ENCODE results near the gene ASMT. TPM values are rescaled to one million over a fixed set of nuclear protein-coding genes. Genes with fewer than 3 reads are reported as not detected.
A peak's percentile ranks its signal among the peaks of the same experiment; 100 is the strongest.
"Not testable (repeated sequence)": the region's sequence is repeated elsewhere in the genome, so short reads cannot be mapped to it uniquely, and the experiment has no call there.

Gene ASMT
- total and polyA plus RNA-seq, 4 donors, result 0.26 TPM; not detected in 3

- H3K9ac ChIP-seq (ENCODE audit: low read depth in 1 of 2, low read length in 2 of 2); H3K4me1 ChIP-seq (ENCODE audit: control insufficient read depth in 4 of 4, insufficient read depth in 4 of 4, low read length in 3 of 4); H3K27ac ChIP-seq (ENCODE audit: low read depth in 1 of 2, low read length in 2 of 2); H3K9me3 ChIP-seq (ENCODE audit: control insufficient read depth in 4 of 4, low read length in 3 of 4); H3K27me3 ChIP-seq (ENCODE audit: control insufficient read depth in 4 of 4, insufficient read depth in 4 of 4, low read length in 3 of 4); DNase-seq (ENCODE audit: low spot score); H3K36me3 ChIP-seq (ENCODE audit: control insufficient read depth in 4 of 4, insufficient read depth in 3 of 4, low read depth in 1 of 4, low read length in 3 of 4); H3K4me3 ChIP-seq (ENCODE audit: low read depth in 1 of 3, low read length in 3 of 3): not testable (repeated sequence)
- TF ChIP-seq RAD21 (IDR thresholded peaks at IDR 0.05), result peak; percentile 66 to 79
- TF ChIP-seq, protein P1, sequence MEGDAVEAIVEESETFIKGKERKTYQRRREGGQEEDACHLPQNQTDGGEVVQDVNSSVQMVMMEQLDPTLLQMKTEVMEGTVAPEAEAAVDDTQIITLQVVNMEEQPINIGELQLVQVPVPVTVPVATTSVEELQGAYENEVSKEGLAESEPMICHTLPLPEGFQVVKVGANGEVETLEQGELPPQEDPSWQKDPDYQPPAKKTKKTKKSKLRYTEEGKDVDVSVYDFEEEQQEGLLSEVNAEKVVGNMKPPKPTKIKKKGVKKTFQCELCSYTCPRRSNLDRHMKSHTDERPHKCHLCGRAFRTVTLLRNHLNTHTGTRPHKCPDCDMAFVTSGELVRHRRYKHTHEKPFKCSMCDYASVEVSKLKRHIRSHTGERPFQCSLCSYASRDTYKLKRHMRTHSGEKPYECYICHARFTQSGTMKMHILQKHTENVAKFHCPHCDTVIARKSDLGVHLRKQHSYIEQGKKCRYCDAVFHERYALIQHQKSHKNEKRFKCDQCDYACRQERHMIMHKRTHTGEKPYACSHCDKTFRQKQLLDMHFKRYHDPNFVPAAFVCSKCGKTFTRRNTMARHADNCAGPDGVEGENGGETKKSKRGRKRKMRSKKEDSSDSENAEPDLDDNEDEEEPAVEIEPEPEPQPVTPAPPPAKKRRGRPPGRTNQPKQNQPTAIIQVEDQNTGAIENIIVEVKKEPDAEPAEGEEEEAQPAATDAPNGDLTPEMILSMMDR (IDR thresholded peaks at IDR 0.05; ENCODE audit: low read depth, low read length, missing input control), result peak; percentile 75
- WGBS, result 60% methylated on average over 25 of the region's 25 CpGs
These were observed 37.4 kb downstream of the ASMT start for GRCh38 chrX:1652011-1652811.

GRCh38 chrX:1656379-1656778, 41.5 kb downstream of the ASMT start:
- Histone ChIP-seq H3K27ac (ENCODE audit: low read depth in 1 of 2, low read length in 2 of 2) (no peak overlapping the region), H3K4me3 (ENCODE audit: low read depth in 1 of 3, low read length in 3 of 3) (no peak overlapping the region), H3K9me3 (ENCODE audit: control insufficient read depth in 4 of 4, low read length in 3 of 4) (no peaks in the 10 kb centered on the region), H3K4me1 (ENCODE audit: control insufficient read depth in 4 of 4, insufficient read depth in 4 of 4, low read length in 3 of 4) (no peaks in the 10 kb centered on the region), H3K36me3 (ENCODE audit: control insufficient read depth in 4 of 4, insufficient read depth in 3 of 4, low read depth in 1 of 4, low read length in 3 of 4) (no peaks in the 10 kb centered on the region), H3K27me3 (ENCODE audit: control insufficient read depth in 4 of 4, insufficient read depth in 4 of 4, low read length in 3 of 4) (no peaks in the 10 kb centered on the region), H3K9ac (ENCODE audit: low read depth in 1 of 2, low read length in 2 of 2) (no peak overlapping the region)
- TF ChIP-seq REST (IDR thresholded peaks at IDR 0.05), result no peak
- no peak for TF ChIP-seq FOXA2 (IDR thresholded peaks at IDR 0.05)
- TF ChIP-seq EGR1 (IDR thresholded peaks at IDR 0.05; ENCODE audit: low read depth in 2 of 2), result no peak
- no peak for DNase-seq (ENCODE audit: low spot score)
- WGBS, result 71% methylated on average over 14 of the region's 14 CpGs

GRCh38 chrX:1657367-1658070, 42.7 kb downstream of the ASMT start:
- Histone ChIP-seq H3K9ac (ENCODE audit: low read depth in 1 of 2, low read length in 2 of 2) (no peak overlapping the region), H3K4me3 (ENCODE audit: low read depth in 1 of 3, low read length in 3 of 3) (no peak overlapping the region), H3K4me1 (ENCODE audit: control insufficient read depth in 4 of 4, insufficient read depth in 4 of 4, low read length in 3 of 4) (no peaks in the 10 kb centered on the region), H3K27ac (ENCODE audit: low read depth in 1 of 2, low read length in 2 of 2) (no peak overlapping the region), H3K27me3 (ENCODE audit: control insufficient read depth in 4 of 4, insufficient read depth in 4 of 4, low read length in 3 of 4) (no peaks in the 10 kb centered on the region), H3K36me3 (ENCODE audit: control insufficient read depth in 4 of 4, insufficient read depth in 3 of 4, low read depth in 1 of 4, low read length in 3 of 4) (no peaks in the 10 kb centered on the region), H3K9me3 (ENCODE audit: control insufficient read depth in 4 of 4, low read length in 3 of 4) (no peaks in the 10 kb centered on the region)
- TF ChIP-seq JUND (IDR thresholded peaks at IDR 0.05) (no peak), RXRA (IDR thresholded peaks at IDR 0.05) (no peak), EGR1 (IDR thresholded peaks at IDR 0.05; ENCODE audit: low read depth in 2 of 2) (no peak), MAX (IDR thresholded peaks at IDR 0.05) (no peak)
- TF ChIP-seq, protein P1 (IDR thresholded peaks at IDR 0.05; ENCODE audit: low read depth, low read length, missing input control), result no peak
- TF ChIP-seq, protein P2, sequence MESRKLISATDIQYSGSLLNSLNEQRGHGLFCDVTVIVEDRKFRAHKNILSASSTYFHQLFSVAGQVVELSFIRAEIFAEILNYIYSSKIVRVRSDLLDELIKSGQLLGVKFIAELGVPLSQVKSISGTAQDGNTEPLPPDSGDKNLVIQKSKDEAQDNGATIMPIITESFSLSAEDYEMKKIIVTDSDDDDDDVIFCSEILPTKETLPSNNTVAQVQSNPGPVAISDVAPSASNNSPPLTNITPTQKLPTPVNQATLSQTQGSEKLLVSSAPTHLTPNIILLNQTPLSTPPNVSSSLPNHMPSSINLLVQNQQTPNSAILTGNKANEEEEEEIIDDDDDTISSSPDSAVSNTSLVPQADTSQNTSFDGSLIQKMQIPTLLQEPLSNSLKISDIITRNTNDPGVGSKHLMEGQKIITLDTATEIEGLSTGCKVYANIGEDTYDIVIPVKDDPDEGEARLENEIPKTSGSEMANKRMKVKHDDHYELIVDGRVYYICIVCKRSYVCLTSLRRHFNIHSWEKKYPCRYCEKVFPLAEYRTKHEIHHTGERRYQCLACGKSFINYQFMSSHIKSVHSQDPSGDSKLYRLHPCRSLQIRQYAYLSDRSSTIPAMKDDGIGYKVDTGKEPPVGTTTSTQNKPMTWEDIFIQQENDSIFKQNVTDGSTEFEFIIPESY (IDR thresholded peaks at IDR 0.05), result no peak
- 24% methylated on average over 13 of the region's 13 CpGs for WGBS
- DNase-seq (ENCODE audit: low spot score), result no peak
